SK-N-MC (cell line): ENCODE measurements around the gene RIC3.

Source experiments
- EZH2 ChIP-seq: fragments of 200-600 bp; sonication (generic); IDR thresholded peaks from one replicate; pipeline ENCODE4 v1.6.1; 2017; ENCODE audit warnings: antibody characterized with exemption
- FOXP2 ChIP-seq: optimal IDR thresholded peaks from 2 replicates; pipeline ENCODE3; 2011; ENCODE audit warnings: mild to moderate bottlenecking, moderate library complexity; ENCODE audit not compliant: insufficient read depth; ENCODE audit errors: extremely low read length, control extremely low read depth
- POLR2AphosphoS5 ChIP-seq: IDR thresholded peaks from 2 replicates; pipeline ENCODE4 v1.6.1; 2012; ENCODE audit warnings: mild to moderate bottlenecking, low read depth, low read length, borderline replicate concordance

DNA sequence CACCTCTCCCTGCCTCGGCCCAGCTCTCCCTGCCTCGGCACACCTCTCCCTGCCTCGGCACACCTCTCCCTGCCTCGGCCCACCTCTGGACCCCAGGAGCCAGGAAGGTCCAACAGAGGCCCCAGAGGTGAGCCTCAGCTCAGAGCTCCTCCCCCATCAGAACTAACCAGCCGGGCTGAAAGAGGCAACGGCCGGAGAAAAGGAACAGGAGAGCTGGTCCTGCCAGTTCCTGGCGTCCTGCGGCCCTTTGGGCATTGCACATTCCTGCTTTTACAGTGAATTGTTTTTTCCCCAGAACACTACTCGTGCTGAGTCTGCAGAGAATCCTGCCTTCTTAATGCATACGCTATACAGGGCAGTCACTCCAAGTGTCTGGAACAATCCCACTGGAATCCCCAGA is 49.1 kb upstream of the RIC3 start:
- TF ChIP-seq POLR2AphosphoS5 (no peak), EZH2 (no peak), FOXP2 (no peak)
